Vagina (tissue), 2 donors: ENCODE measurements around the gene UTP25.

Experiments
- CTCF ChIP-seq, 3 experiments: fragments of 450-650 bp in 2 of 3; fragments of 200-600 bp in 1 of 3; sonication (generic) in 1 of 3; IDR thresholded peaks; one replicate each; pipeline ENCODE4 v1.5.1; 2017 to 2019; ENCODE audit warnings: antibody characterized with exemption in 3 of 3, mild to moderate bottlenecking in 2 of 3, moderate library complexity in 2 of 3
- POLR2AphosphoS5 ChIP-seq, 2 donors: sonication (generic); formaldehyde crosslinking; IDR thresholded peaks; one replicate each; pipeline ENCODE4 v1.9.0; 2017; ENCODE audit warnings: antibody characterized with exemption in 2 of 2, mild to moderate bottlenecking in 2 of 2, low read depth in 1 of 2; ENCODE audit not compliant: insufficient read depth in 1 of 2

GRCh38 chr1:209835782-209836298 lies 8.1 kb downstream of the UTP25 start:
- TF ChIP-seq POLR2AphosphoS5 (IDR thresholded peaks at IDR 0.05; ENCODE audit: insufficient read depth in 1 of 2, low read depth in 1 of 2) (no peak), CTCF (IDR thresholded peaks at IDR 0.05) (no peak)
